GM18511 (cell line): ENCODE results near the gene NFIB.

Source experiments
- ATAC-seq: cut with Tn5 transposase; IDR thresholded peaks from one replicate; pipeline ENCODE4 v1.9.1; 2021; ENCODE audit warnings: mild to moderate bottlenecking, moderate library complexity; ENCODE audit not compliant: unreplicated experiment

NFIB gene

DNA sequence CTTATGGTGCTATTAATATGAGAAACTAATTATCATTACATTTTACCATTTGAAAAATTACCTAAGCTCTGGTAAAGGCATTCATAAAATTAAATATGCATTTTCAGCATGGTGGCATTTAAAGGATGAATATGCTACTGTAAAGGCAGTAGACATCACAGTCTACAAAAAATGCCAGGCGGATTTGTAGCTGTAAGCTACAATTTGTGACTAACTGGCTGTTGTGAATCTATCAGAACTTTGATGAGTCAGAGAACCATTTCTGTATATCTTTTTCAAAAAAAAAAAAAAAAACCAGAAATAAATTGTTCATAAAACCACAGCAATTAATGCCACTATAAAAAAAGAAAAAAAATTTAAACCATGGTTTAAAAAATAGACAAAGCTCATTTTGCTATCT lies 186.3 kb downstream of the NFIB start:
- ATAC-seq: no peak

DNA sequence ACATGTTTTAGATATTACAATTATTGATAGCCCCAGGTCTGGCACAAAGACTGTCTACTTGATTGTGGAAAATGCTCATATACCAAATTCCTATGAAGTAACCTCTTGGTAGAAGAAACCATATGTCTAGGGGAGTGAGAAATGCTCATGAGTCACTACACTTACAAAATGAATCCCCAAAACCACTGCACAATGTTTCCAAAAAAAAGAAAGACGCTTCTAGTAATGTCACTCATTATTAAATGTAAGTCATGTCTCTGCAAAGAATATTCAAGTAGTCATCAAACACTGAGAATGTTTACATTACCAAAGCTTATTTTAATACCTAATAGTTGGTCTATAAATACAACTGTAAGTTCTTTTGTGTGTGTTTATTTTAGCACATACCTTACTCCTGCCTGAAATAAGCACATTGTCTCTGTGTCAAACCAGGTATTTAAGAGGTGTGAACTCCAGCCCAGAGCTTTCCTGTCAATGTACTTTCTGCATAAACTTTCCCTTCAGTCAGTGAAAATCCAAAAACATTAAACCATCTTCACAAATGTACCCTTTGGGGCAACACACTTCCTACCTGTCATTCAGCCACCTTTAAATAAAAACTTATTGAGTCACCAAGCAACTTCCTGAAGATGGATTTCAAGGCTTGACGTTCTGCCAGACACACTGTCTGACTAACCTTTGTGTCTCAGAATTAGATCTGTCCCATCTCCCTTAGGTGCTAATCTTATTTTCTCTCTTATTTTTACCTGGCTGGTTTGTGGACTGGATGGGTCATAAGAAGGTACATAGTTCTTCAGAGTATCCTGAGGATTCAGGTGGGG lies 194.0 kb downstream of the NFIB start:
- no peak for ATAC-seq

DNA sequence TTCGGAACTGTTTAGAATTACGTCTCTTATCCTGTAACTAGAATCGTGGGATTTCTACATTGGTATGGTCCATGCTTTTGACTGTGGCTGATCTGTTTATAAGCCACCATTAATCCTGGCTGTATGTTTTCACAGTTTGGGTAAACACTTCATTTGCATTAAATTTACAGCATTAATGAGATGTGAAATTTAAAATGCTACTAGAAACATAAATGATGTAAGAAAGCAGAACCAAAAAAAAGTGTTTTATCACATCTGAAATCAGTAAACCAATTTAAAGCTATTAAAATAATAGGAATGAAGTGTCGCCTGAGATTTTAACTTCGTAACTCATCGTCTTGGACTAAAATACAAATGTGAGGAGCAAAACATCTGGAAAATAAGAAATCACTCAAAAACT lies 201.7 kb downstream of the NFIB start:
- ATAC-seq: no peak

DNA sequence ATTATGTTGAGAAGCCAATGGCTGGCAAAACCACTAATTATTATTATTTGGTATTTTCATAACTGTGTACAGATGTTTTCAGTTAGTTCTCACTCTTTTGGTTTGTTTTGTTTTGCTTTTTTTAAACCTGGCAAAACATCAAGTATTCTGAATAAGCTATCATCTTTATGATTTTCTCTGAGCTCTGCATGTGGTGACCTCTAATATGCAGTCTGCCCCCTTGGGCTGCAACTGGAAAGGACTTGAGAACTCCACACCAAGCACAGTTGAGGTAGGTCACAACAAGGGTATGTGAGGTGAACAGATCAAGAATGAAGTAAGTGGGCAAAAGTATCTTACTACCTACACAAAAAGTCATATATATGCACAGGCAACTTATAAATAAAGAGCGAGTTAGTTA lies 202.2 kb downstream of the NFIB start:
- ATAC-seq: no peak

DNA sequence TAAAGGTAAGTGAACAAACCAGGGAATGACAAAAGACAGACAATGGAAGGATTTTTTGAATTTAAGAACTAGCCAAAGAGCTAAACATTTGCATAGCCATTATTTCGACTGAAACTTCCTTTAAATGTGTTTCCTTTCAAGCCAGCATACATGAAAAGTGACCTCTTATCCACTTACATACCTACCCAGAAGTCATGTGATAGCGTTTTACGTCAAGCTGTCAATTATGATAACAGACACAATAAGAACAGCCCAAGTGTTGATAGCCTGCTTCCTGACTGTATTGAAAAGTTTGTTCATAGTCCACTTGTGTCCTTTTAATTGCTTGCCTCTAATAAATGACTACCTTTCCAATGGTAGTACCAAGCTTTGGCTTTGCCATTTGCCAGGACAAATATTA lies 206.0 kb downstream of the NFIB start:
- ATAC-seq: no peak

DNA sequence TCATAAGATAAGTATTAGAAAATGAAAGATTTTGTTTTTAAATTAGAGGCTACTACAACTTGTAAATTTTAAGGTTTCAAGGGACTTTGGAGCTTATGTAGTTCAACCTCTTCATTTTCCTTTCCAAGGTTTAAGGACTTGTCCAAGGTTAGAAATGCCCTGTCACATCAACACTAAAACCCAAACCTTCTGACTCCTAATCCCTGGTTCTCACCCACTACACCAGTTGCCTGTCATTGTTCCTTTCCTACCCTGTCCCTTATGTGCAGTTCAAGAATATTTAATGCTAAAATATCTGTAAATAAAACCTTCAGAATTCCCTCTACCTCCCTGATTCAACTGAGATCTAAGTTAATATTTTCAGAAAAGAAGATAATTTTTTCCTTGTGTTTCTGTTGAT lies 206.4 kb downstream of the NFIB start:
- ATAC-seq: no peak

DNA sequence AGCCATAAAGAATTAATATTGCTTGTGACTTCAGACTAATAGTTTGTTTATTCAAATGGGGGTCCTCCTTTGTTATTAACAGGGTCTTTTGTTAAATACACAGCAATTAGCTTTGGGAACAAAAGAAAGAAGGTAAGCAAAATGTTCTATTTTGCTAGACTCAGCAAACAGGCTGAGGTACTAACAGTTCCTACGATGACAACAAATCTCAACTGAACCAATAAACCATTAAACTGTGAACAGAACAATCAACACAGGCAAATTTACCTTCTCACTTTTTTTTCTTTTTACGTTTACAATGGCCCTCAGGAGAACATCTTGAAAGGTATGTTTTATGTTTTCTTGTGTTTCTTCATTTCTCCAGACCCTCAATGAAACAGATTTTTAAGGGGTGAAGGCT lies 207.2 kb downstream of the NFIB start:
- ATAC-seq: no peak

DNA sequence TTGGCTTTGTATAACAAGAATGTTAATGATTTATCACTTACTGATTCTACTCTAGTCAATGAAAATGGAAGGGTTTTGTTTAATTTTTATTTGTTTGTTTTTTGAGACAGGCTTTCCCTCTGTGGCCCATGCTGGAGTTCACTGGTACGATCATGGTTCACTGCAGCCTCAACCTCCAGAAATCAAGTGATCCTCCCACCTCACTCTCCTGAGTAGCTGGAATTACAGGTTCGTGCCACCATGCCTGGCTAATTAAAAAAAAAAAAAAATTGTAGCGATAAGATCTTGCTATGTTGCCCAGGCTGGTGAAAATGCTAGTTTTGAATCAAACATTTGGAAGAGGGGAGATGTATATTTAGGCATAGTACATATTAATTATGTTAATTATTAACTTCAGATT lies 209.4 kb downstream of the NFIB start:
- no peak for ATAC-seq

DNA sequence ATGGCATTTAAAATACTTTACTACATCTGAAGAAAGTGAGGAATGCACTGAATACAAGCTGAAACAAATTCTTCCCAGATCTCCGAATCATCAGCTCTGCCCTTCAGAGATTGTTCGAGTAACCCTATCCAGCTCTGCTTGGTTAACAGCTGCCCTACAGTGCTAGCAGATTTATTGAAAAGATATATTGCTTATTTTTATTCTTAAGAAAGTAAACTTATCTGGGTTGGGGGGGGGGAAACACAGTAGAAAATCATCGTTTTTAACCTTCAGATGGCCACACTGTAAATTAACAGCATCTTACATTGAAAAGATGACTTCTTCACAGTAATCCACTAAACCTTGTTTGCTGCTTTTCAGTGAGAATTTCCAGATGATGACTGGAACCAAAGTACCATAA lies 210.8 kb downstream of the NFIB start:
- ATAC-seq: no peak

DNA sequence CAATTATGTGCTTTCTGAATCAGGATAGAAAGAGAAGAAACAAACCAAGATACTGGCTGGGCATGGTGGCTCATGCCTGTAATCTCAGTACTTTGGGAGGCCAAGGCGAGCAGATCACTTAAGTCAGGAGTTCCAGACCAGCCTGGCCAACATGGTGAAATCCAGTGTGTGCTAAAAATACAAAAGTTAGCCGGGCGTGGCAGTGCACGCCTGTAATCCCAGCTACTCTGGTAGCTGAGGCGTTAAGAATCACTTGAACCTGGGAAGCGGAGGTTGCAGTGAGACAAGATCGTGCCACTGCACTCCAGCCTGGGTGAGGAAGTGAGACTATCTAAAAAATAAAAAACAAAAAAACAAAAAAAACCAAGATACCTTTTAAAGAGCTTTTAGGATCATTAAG lies 214.2 kb downstream of the NFIB start:
- no peak for ATAC-seq

DNA sequence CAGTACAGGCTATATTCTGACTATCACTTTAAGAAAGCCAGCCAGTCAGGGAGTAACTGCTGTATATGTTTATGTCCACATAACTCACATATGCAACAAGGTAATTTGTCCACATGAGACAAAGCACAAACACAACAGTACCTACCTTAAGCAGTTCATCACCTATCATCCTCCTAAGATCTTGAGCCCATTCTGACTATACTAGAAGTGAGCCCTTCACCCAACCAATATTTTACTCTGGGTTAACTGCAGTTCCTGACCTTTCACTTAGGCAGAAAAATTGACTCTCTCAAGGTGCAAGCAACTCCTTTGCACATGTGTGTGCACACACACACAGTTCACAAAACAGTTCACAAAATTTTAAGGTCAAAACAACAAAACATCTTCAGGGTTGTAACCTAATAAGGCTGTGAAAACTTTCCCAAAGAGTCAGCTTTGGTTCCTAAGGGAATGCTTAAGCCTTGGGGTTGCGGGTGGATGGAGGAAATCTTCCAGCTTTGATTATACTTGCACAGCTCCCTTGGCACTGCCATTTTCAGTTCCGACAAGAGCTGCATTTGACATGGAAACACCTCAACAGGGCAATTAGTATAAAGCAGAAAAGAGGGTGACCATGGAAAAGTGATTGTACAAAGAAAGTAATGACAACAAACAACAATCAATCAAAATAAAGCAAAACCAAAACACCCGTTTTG lies 215.3 kb downstream of the NFIB start:
- ATAC-seq: no peak

DNA sequence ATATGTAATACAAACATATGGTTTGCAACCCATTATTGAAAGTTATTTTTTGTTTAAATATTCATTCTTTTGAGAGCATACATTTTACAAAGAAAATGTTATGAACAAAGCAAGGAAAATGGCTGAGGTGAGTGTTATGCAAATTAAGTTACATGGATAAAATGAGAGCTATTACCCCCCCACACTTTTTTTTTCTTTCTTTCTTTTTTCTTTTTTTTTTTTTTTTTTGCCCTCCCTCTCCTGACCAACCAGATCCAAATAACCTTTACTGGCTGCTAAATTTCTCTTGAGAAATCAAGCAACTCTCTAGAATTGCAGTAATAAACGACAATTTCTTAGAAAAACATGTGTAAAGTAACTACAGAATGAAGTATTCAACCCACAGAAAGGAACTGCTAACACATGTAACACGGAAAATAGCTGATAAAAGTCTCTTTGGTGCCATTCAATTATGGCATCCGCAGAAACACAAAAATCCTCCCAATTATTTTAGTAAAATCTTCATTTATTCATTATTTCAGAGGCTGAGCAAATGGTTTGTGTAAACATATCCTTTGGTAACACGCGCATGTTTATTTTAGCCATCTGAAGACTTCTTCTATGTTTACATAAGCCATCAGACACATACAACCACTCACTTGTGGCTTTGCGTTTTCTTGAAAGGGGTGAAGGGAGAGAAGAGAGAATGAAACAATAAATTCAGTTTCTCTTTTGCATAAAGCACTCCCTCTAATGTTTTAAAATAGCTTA lies 216.1 kb downstream of the NFIB start:
- no peak for ATAC-seq

DNA sequence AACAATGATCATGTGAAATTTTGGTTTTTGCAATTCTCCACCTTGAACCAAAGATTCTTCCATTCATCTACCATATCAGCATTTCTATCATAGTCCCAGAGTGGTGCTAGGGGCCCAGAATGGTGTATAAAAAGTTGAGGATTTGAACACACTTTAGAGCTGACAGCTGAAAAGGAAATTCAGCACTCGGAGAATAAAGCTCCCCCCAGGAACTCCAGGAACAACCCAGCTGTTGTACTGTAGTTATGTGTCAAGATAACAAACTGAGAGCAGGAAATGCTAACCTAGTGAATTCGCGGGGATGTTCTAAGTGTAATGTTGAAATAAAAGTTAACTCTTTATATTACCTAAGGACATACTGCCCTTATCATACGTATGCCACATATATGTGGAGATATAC lies 216.7 kb downstream of the NFIB start:
- ATAC-seq: no peak

DNA sequence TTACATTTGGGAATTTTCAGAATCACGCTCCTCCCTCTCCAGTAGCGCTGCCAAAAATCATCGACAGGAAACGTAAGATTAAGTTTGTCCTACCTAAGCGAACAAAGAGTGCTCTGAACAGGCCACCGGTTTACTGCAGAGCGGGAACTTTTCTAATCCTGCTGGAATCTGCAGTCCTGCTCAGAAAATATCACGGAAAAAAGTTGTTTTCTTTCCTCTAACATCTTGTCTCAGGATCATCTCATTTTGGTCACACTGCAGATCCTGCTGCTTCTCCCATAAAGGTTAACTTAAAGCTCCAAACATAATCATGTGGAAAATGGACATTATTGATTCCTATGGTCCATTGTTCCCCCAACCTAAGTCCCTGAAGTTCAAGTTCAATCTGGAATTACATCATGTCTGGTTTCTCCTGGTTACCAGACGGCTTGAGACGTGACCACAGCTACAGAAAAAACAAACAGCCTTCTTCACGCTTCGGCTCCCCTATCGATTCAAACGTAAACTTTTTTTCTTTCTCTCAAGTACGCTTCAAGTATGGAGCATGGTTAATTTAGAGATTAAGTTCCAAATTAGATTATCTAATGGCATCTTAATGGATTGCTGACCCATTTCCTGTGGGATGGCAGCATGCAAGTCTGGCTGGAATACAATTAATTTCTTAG lies 217.6 kb downstream of the NFIB start:
- ATAC-seq: no peak

DNA sequence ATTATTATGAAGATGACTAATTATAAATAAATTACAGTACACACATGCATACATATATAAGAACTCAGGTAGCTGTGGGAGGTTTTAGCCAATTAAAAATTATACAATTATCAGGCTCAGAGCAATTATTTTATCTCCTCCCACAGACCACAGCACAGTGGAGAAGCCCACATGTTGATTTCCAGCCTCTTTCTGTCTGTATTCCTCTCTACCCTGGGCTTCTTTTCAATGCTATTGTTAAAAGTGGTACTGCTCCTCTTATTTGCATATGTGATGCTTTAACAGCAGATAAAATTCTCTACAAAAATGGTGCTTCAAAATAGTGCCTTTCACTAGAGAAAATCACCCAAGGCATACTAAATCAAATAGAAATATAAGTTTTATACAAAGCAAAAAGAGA lies 218.7 kb downstream of the NFIB start:
- ATAC-seq: no peak

DNA sequence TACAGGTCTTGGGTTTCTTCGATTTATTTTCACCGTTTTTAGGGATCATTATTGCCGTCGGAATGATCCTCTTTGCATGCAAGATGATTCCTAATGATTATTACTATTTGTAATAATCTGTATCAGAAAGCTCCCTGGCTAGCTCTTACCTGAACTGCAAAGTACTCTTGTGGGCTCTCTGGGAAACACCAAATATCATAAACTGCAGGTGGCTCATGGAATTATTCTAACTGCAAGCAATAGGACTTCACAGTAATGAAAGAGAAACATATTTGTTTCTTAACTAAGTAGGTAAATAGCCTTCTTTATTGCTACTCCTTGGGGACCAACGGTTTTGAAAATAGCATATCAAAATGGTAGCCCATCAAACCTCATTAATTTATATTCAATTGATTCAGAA lies 219.4 kb downstream of the NFIB start:
- ATAC-seq: no peak

DNA sequence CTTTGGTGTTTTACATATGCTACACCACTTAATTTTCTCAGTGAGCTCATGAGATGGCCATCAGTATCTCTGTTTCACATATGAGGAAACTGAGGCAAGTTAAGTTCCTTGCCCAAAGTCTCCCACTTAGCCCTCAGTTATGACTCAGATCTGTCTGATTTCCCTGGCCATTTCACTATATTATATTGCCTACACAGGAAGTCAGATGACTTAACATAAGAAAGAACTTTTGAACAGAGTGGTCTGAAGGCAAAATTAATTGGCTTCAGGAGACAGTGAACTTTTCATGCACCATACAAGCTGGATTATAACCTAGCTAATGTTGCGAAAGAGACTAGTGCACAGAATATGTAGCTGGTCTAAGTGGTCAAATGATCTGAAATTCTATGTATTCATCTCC lies 221.6 kb downstream of the NFIB start:
- no peak for ATAC-seq

DNA sequence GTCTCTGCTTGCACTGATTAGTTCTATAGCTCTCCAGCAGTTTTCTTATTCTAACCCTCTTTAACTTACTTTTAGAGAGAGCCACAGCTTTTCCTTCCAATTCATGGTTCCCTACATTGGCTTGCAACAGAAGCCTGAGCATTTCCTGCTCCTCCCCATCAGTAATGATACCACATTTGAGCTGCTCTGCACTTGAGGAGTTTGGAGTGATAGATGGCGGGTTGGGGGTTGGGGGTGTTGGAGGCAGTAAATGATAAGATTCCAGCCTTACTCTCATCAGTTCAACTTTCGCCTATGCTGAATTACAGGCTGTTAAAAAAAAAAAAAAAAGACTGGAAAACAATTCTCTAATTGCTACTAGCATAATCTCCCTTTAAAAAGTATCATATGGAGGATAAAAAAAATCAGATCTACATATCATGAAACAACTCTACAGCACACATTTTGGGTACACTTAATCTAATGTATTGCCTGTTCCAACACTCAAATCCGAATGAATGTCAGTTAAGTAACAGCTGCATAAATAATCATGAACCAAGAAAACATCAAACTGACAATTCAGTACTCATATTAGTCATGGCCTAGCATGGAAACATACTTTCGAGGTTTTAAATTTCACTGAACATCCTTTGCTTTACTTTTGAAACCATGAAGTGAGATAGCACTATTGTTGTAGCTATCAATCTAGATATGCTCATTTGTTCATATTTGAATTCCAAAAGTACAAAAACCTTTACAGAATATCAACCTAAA lies 224.7 kb downstream of the NFIB start:
- ATAC-seq: peak; percentile 75

DNA sequence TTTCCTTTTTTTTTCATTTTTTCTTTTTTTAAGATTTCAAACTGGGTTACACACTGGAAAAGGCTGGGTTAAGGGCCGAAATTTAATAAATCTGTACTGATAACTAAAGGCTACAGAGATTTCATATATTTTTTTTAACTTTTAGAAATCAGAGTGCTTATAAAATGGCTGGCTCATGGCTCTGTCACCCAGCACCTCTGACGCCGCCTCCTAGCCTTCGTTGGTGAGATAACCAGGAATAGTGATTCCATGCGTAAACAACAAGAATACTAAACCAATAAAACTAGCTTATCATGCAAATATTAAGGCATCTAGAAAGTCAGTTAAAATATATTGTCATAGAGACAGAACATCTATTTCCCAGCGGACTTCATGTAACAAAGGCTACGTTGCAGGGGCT lies 226.4 kb downstream of the NFIB start:
- ATAC-seq: no peak

DNA sequence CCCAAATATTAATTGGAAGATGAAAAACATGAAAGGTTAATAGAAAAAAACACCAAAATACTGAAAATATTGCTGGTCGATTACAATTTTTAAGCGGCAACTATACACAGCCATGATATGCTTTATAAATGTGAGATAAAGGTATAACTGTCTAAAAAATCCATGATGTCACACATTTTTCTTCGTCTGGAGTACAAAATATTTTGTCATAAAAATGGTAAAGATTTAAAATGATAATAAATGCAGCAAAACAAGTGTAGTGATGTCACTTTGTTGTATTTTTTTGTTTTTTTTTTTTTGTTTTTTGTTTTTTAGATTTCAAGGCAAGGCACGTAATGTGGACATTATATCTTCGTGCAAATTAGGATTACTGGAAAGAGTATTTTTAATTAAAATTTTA lies 227.4 kb downstream of the NFIB start:
- ATAC-seq: no peak

DNA sequence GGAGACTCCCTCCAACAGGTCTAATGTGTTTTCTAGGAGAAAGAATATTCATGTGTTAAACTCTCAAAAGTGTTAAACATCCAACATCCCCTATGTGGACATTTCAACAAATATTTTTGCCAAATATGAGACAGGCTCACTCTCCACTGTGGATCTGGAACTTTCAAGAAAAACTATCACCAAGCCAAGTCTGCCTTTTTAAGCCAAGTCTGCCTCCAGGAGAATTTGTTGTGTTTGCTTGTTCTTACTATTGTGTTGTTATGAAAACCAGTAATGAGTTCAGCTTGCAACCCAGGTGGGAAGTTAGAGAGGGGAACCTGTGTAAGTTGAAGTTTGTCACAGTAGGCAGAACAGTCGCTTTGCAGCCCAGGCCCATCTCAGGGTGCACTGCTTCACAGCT lies 228.1 kb downstream of the NFIB start:
- ATAC-seq: no peak
